Measurements from ENCODE around the gene PDZRN4. TPM values are rescaled to one million over a fixed set of nuclear protein-coding genes. Genes with fewer than 3 reads are reported as not detected.

PDZRN4 gene
- total RNA-seq, 1 donor from 2014 or later, result not detected

DNA sequence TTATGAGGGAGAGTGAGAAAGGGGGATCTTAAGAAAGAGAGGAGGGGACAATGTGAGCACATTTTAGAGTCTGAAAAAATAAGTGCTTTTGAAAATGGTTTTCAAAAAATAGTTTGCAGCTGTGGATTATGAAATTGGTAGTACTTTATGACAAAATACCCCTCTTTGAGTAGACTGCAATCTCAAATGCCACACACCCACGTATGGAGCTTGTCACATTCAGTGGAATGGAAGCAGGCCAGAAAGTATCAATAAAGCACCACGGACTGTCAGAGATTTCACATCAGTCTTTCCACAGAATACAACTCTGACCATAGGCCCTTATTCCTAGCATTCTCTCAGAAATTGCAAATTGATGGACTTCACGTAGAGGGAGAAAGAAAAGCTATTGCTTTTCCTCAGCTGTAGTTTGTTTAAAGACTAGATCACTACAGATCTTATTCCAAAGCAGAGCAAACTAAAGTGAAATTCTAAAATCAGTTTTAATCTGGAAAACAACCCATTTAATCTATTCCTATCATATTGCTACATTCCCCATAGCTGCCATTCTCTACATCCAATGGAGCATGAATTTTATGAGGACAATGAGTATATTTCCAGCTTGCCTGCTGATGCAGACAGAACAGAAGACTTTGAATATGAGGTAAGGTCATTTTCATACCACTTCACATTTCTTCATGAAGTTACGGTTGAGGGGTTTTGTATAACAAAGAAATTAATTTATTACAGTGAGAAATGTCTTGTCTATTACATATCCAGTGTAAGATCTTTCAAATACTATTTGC, 321.3 kb downstream of the PDZRN4 start:
- no peaks in the 10 kb centered on the region for H3K36me3 ChIP-seq (ENCODE audit: control insufficient read depth, insufficient read depth, low read length)
- H3K27me3 ChIP-seq (ENCODE audit: control insufficient read depth, insufficient read depth, low read length), result no peaks in the 10 kb centered on the region
- DNase-seq (ENCODE audit: low read depth) (no peak), FAIRE-seq (no peak)
- TF ChIP-seq, protein P1, sequence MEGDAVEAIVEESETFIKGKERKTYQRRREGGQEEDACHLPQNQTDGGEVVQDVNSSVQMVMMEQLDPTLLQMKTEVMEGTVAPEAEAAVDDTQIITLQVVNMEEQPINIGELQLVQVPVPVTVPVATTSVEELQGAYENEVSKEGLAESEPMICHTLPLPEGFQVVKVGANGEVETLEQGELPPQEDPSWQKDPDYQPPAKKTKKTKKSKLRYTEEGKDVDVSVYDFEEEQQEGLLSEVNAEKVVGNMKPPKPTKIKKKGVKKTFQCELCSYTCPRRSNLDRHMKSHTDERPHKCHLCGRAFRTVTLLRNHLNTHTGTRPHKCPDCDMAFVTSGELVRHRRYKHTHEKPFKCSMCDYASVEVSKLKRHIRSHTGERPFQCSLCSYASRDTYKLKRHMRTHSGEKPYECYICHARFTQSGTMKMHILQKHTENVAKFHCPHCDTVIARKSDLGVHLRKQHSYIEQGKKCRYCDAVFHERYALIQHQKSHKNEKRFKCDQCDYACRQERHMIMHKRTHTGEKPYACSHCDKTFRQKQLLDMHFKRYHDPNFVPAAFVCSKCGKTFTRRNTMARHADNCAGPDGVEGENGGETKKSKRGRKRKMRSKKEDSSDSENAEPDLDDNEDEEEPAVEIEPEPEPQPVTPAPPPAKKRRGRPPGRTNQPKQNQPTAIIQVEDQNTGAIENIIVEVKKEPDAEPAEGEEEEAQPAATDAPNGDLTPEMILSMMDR (IDR thresholded peaks at IDR 0.05; ENCODE audit: insufficient read depth, low read length, severe bottlenecking), result no peak
- H3K4me3 ChIP-seq (ENCODE audit: low read depth, low read length), result no peak overlapping the region

- TF ChIP-seq, protein P1 (IDR thresholded peaks at IDR 0.05; ENCODE audit: insufficient read depth, low read length, severe bottlenecking), result no peak
- FAIRE-seq (no peak), DNase-seq (ENCODE audit: low read depth) (no peak)
- Histone ChIP-seq H3K36me3 (ENCODE audit: control insufficient read depth, insufficient read depth, low read length) (no peaks in the 10 kb centered on the region), H3K4me3 (ENCODE audit: low read depth, low read length) (no peak overlapping the region), H3K27me3 (ENCODE audit: control insufficient read depth, insufficient read depth, low read length) (no peaks in the 10 kb centered on the region)
Observed at GRCh38 chr12:41510470-41510869, 322.4 kb downstream of the PDZRN4 start.

DNA sequence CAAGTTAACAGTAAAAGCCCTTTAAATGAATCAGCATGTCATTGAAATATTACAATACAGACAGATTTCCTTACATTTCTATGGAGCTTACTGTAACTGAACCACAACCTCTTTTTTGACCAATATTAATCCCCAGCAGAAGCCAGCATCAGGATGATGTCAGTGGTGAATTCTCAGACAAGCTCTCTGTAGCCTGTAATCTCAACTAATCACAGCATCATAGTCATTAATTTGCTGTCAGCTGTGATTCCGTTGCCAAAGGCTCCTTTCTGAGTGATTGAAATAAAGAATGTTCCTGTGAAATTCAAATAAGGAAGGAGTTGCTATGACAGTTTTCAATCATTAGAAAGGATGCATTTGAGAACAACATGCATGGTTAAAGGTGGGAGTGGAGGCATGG, 323.1 kb downstream of the PDZRN4 start:
- DNase-seq (ENCODE audit: low read depth) (no peak), FAIRE-seq (no peak)
- TF ChIP-seq, protein P1 (IDR thresholded peaks at IDR 0.05; ENCODE audit: insufficient read depth, low read length, severe bottlenecking), result no peak
- H3K27me3 ChIP-seq (ENCODE audit: control insufficient read depth, insufficient read depth, low read length), result no peaks in the 10 kb centered on the region
- no peak overlapping the region for H3K4me3 ChIP-seq (ENCODE audit: low read depth, low read length)
- H3K36me3 ChIP-seq (ENCODE audit: control insufficient read depth, insufficient read depth, low read length), result no peaks in the 10 kb centered on the region

- Histone ChIP-seq H3K27me3 (ENCODE audit: control insufficient read depth, insufficient read depth, low read length) (no peaks in the 10 kb centered on the region), H3K36me3 (ENCODE audit: control insufficient read depth, insufficient read depth, low read length) (no peaks in the 10 kb centered on the region), H3K4me3 (ENCODE audit: low read depth, low read length) (no peak overlapping the region)
- TF ChIP-seq, protein P1 (IDR thresholded peaks at IDR 0.05; ENCODE audit: insufficient read depth, low read length, severe bottlenecking), result no peak
- DNase-seq (ENCODE audit: low read depth) (no peak), FAIRE-seq (no peak)
Observed at GRCh38 chr12:41512497-41512896, 324.4 kb downstream of the PDZRN4 start.

DNA sequence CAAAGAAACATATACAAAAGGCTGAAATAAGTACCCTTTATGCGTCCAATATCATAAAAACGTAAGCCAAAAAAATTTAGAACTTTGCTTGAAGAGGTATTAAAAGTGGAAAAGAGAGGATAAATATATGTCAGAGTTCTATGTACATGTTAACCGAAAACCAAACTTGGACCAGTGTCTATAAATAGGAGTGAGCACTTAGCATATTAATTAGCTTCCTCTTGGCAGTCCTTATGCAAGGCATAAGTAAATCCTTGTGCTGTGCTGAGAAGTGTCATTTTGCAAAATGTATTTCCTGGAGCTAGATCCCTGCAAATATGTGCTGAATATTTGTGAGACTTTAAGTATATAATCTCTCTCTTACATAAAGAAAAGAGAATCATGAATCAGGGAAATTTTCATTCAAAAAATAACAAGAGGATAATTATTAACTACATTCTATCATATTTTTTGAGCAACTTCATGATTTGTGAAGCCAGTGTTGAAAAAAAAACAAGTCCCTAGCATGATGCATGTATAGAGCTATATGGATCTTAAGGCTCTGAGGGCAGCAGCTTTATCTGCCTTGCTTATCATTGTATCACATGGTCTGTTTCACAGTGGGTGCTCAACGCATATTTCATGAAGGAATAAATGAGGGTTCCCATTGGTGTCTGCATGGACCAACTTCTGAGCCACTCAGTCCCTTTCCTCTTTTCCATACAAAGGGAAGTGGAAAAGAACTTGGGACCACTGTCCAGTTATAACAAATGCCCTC, 326.1 kb downstream of the PDZRN4 start:
- DNase-seq (ENCODE audit: low read depth) (no peak), FAIRE-seq (no peak)
- Histone ChIP-seq H3K4me3 (ENCODE audit: low read depth, low read length) (no peak overlapping the region), H3K27me3 (ENCODE audit: control insufficient read depth, insufficient read depth, low read length) (no peaks in the 10 kb centered on the region), H3K36me3 (ENCODE audit: control insufficient read depth, insufficient read depth, low read length) (no peaks in the 10 kb centered on the region)
- TF ChIP-seq, protein P1 (IDR thresholded peaks at IDR 0.05; ENCODE audit: insufficient read depth, low read length, severe bottlenecking), result no peak
